H1 (cell line): ENCODE measurements around the gene PLCH2. TPM values are rescaled to one million over a fixed set of nuclear protein-coding genes. Genes with fewer than 3 reads are reported as not detected.

Source experiments
- CTCF ChIA-PET: fragments of 300-600 bp; sonication (Branson Sonifier 250); formaldehyde crosslinking; loops from one replicate; lab custom pipeline; 2021; ENCODE audit not compliant: partially characterized antibody; lab: Charles Lee
- POLR2A ChIA-PET: fragments of 300-600 bp; sonication (Branson Sonifier 250); formaldehyde crosslinking; loops from one replicate; lab custom pipeline; 2021; ENCODE audit warnings: inconsistent platforms; ENCODE audit not compliant: partially characterized antibody; lab: Charles Lee
- DNase-seq, 2 experiments: peaks; one replicate each; pipeline versions ENCODE4 v3.0.0 to v3.0.0-alpha.2; 2010 to 2022; ENCODE audit warnings: low spot score in 2 of 2, low read depth in 1 of 2, mixed read lengths in 1 of 2
- FAIRE-seq: peaks from 2 replicates; lab custom pipeline; 2011; peaks lifted over from hg19 to GRCh38; lab: Jason Lieb, UNC
- H2AFZ ChIP-seq: 2 replicates; pipeline ENCODE4 v1.8.1; 2012; ENCODE audit warnings: low read length, inconsistent platforms
- H2AK5ac ChIP-seq: 2 replicates; pipeline ENCODE4 v1.6.1; 2013; ENCODE audit warnings: low read depth, low read length
- H2BK120ac ChIP-seq: replicated peaks from 2 replicates; pipeline ENCODE3; 2013; ENCODE audit warnings: low read depth, low read length, inconsistent platforms
- H2BK12ac ChIP-seq: 2 replicates; pipeline ENCODE4 v1.6.1; 2013; ENCODE audit warnings: low read depth, low read length
- H2BK15ac ChIP-seq: 2 replicates; pipeline ENCODE4 v1.6.1; 2013; ENCODE audit warnings: low read length
- H2BK20ac ChIP-seq: 2 replicates; pipeline ENCODE4 v1.6.1; 2013; ENCODE audit warnings: low read length
- H2BK5ac ChIP-seq: 2 replicates; pipeline ENCODE4 v1.6.1; 2013; ENCODE audit warnings: low read depth, low read length
- H3K14ac ChIP-seq: 2 replicates; pipeline ENCODE4 v1.6.1; 2013; ENCODE audit warnings: inconsistent platforms; ENCODE audit not compliant: insufficient read length
- H3K18ac ChIP-seq: 2 replicates; pipeline ENCODE4 v1.6.1; 2013; ENCODE audit warnings: low read length; ENCODE audit errors: extremely low read depth
- H3K23ac ChIP-seq: 2 replicates; pipeline ENCODE4 v1.6.1; 2013; ENCODE audit warnings: inconsistent platforms; ENCODE audit not compliant: insufficient read length
- H3K23me2 ChIP-seq: 2 replicates; pipeline ENCODE4 v1.6.1; 2013; ENCODE audit warnings: low read depth, low read length
- H3K27ac ChIP-seq: 2 replicates; pipeline ENCODE4 v1.6.1; 2011; ENCODE audit warnings: low read depth, low read length, inconsistent platforms
- H3K27me3 ChIP-seq, 4 experiments: replicated peaks in 1 of 4; 1 replicate in 1 of 4; 2 replicates in 3 of 4; pipeline versions ENCODE4 v1.6.1 to v1.8.1; 2011 to 2013; ENCODE audit warnings: low read length in 3 of 4, mild to moderate bottlenecking in 3 of 4, inconsistent platforms in 2 of 4, mixed read lengths in 2 of 4, moderate library complexity in 1 of 4; ENCODE audit not compliant: control insufficient read depth in 3 of 4, insufficient read depth in 3 of 4; ENCODE audit errors: extremely low read depth in 1 of 4
- H3K36me3 ChIP-seq, 4 experiments: 2 replicates each; pipeline versions ENCODE4 v1.6.1 to v1.8.1; 2011 to 2013; ENCODE audit warnings: mild to moderate bottlenecking in 4 of 4, low read length in 3 of 4, moderate library complexity in 2 of 4, control low read depth in 1 of 4, inconsistent platforms in 1 of 4; ENCODE audit not compliant: insufficient read depth in 4 of 4, control insufficient read depth in 2 of 4
- H3K4ac ChIP-seq: replicated peaks from 2 replicates; pipeline ENCODE3; 2013; ENCODE audit warnings: low read length, low read depth, mixed read lengths, inconsistent platforms; ENCODE audit not compliant: insufficient read length
- H3K4me1 ChIP-seq, 4 experiments: replicated peaks in 1 of 4; 1 replicate in 1 of 4; 2 replicates in 3 of 4; pipeline versions ENCODE4 v1.6.1 to v1.8.1; 2011 to 2013; ENCODE audit warnings: low read length in 3 of 4, inconsistent platforms in 2 of 4, mixed read lengths in 1 of 4; ENCODE audit not compliant: insufficient read depth in 4 of 4, control insufficient read depth in 3 of 4
- H3K4me2 ChIP-seq, 2 experiments: 2 replicates each; pipeline versions ENCODE4 v1.6.1 to v1.8.1; 2011 to 2013; ENCODE audit warnings: low read depth in 2 of 2, low read length in 2 of 2, control low read depth in 1 of 2, inconsistent platforms in 1 of 2, mild to moderate bottlenecking in 1 of 2; ENCODE audit not compliant: insufficient read depth in 1 of 2
- H3K4me3 ChIP-seq, 4 experiments: fragments of 200-600, 300-600 bp in 1 of 4; sonication (generic), shearing (Covaris generic), sonication (Bioruptor Twin) in 1 of 4; 2 replicates each; pipeline versions ENCODE4 v1.5.1 to v1.8.1; 2011 to 2016; ENCODE audit warnings: low read length in 4 of 4, low read depth in 3 of 4, control low read depth in 2 of 4, inconsistent platforms in 2 of 4, mild to moderate bottlenecking in 2 of 4, mixed read lengths in 1 of 4, moderate library complexity in 1 of 4; ENCODE audit not compliant: insufficient read depth in 2 of 4; ENCODE audit errors: extremely low read depth in 1 of 4
- H3K56ac ChIP-seq: replicated peaks from 2 replicates; pipeline ENCODE3; 2013; ENCODE audit warnings: low read depth, mild to moderate bottlenecking, mixed read lengths, low read length, inconsistent platforms; ENCODE audit not compliant: insufficient read length
- H3K79me1 ChIP-seq: 2 replicates; pipeline ENCODE4 v1.6.1; 2013; ENCODE audit warnings: low read depth, low read length, control low read depth
- H3K79me2 ChIP-seq, 2 experiments: 2 replicates each; pipeline versions ENCODE4 v1.6.1 to v1.8.1; 2012 to 2013; ENCODE audit warnings: low read length in 2 of 2, mild to moderate bottlenecking in 2 of 2, inconsistent platforms in 1 of 2; ENCODE audit not compliant: insufficient read depth in 2 of 2, control insufficient read depth in 1 of 2
- H3K9ac ChIP-seq, 4 experiments: replicated peaks in 1 of 4; 1 replicate in 1 of 4; 2 replicates in 3 of 4; pipeline versions ENCODE4 v1.6.1 to v1.8.1; 2011 to 2013; ENCODE audit warnings: low read depth in 3 of 4, low read length in 3 of 4, control low read depth in 2 of 4, mild to moderate bottlenecking in 2 of 4, moderate library complexity in 2 of 4, inconsistent platforms in 1 of 4; ENCODE audit errors: extremely low read depth in 1 of 4
- H3K9me3 ChIP-seq, 2 experiments: 2 replicates each; pipeline versions ENCODE4 v1.6.1 to v1.8.1; 2012 to 2013; ENCODE audit warnings: mild to moderate bottlenecking in 2 of 2, moderate library complexity in 2 of 2, control low read depth in 1 of 2, inconsistent platforms in 1 of 2, low read depth in 1 of 2, low read length in 1 of 2, mixed read lengths in 1 of 2; ENCODE audit not compliant: insufficient read depth in 2 of 2
- H4K20me1 ChIP-seq, 2 experiments: replicated peaks in 1 of 2; 2 replicates each; pipeline versions ENCODE3 to v1.8.1; 2011 to 2013; ENCODE audit warnings: inconsistent platforms in 2 of 2, low read length in 2 of 2, mild to moderate bottlenecking in 1 of 2; ENCODE audit not compliant: insufficient read depth in 2 of 2, control insufficient read depth in 1 of 2
- H4K5ac ChIP-seq: 2 replicates; pipeline ENCODE4 v1.6.1; 2013; ENCODE audit warnings: low read length, low read depth, mixed read lengths, inconsistent platforms; ENCODE audit not compliant: insufficient read length
- H4K8ac ChIP-seq: 2 replicates; pipeline ENCODE4 v1.8.0; 2013; ENCODE audit warnings: mild to moderate bottlenecking, moderate library complexity, low read length, inconsistent platforms; ENCODE audit not compliant: insufficient read depth; ENCODE audit errors: extremely low read depth
- H4K91ac ChIP-seq: replicated peaks from 2 replicates; pipeline ENCODE3; 2013; ENCODE audit warnings: low read length, mixed read lengths, inconsistent platforms; ENCODE audit not compliant: insufficient read length
- BCL11A ChIP-seq, 2 experiments: IDR thresholded peaks; one replicate each; pipeline ENCODE4 v1.6.1; 2011; ENCODE audit warnings: low read depth in 2 of 2, low read length in 2 of 2, mild to moderate bottlenecking in 2 of 2
- CBX5 ChIP-seq: fragments of 300-800, 300-1000 bp; sonication (generic); IDR thresholded peaks from 2 replicates; pipeline ENCODE4 v1.7.1; 2016; ENCODE audit warnings: antibody characterized with exemption, low read length, low read depth
- CHD2 ChIP-seq: IDR thresholded peaks from 2 replicates; pipeline ENCODE4 v1.6.1; 2012; ENCODE audit warnings: low read length, improper control_type of control experiment
- CTCF ChIP-seq, 3 experiments: IDR thresholded peaks; 1 replicate in 2 of 3; 2 replicates in 1 of 3; pipeline versions ENCODE4 v1.5.1 to v1.6.1; 2011; ENCODE audit warnings: low read length in 3 of 3, mild to moderate bottlenecking in 3 of 3, inconsistent platforms in 2 of 3, low read depth in 1 of 3, moderate library complexity in 1 of 3; ENCODE audit not compliant: insufficient read depth in 1 of 3; ENCODE audit errors: control extremely low read depth in 1 of 3
- EZH2 ChIP-seq: fragments of 200-600 bp; sonication (generic); IDR thresholded peaks from 2 replicates; pipeline ENCODE4 v1.7.1; 2012; ENCODE audit warnings: low read depth, mild to moderate bottlenecking, moderate library complexity, low read length, inconsistent platforms; ENCODE audit not compliant: severe bottlenecking
- MAFK ChIP-seq: IDR thresholded peaks from 2 replicates; pipeline ENCODE4 v1.6.1; 2012; ENCODE audit warnings: low read depth, mild to moderate bottlenecking, improper control_type of control experiment, low read length
- MAX ChIP-seq: IDR thresholded peaks from 2 replicates; pipeline ENCODE4 v1.6.1; 2012; ENCODE audit warnings: inconsistent platforms
- RAD21 ChIP-seq, 2 experiments: IDR thresholded peaks in 1 of 2; conservative IDR thresholded peaks in 1 of 2; 2 replicates each; pipeline ENCODE4 v1.6.1; 2011; ENCODE audit warnings: low read depth in 2 of 2, low read length in 2 of 2, improper control_type of control experiment in 1 of 2, inconsistent platforms in 1 of 2, mild to moderate bottlenecking in 1 of 2, moderate library complexity in 1 of 2
- RFX5 ChIP-seq: IDR thresholded peaks from 2 replicates; pipeline ENCODE4 v1.6.1; 2011; ENCODE audit warnings: low read depth, low read length, improper control_type of control experiment, borderline replicate concordance
- SP4 ChIP-seq: IDR thresholded peaks from 2 replicates; pipeline ENCODE4 v1.6.1; 2012; ENCODE audit warnings: low read length, inconsistent platforms
- WGBS, 2 experiments: shearing (Covaris generic) in 1 of 2; methylation state at CpG; one replicate each; pipeline versions ENCODE4 v1.1.6 to v1.1.7; 2013 to 2015; ENCODE audit warnings: low lambda C conversion rate in 2 of 2, mixed read lengths in 2 of 2, inconsistent platforms in 1 of 2, low coverage in 1 of 2, missing lambda C conversion rate in 1 of 2; ENCODE audit not compliant: insufficient replicate concordance in 2 of 2, insufficient coverage in 1 of 2, insufficient read length in 1 of 2; ENCODE audit errors: extremely low coverage in 1 of 2, missing lambda C conversion rate in 1 of 2; 5-methylcytosine and 5-hydroxymethylcytosine counted together
- polyA plus RNA-seq, 7 experiments: library from polyadenylated mRNA; depleted of rRNA in 3 of 7; stranded (reverse) in 5 of 7; unstranded in 2 of 7; fragments of >200 nt in 5 of 7; fragments of 200-250 nt in 2 of 7; gene quantifications; 1 replicate in 5 of 7; 2 replicates in 1 of 7; 4 replicates in 1 of 7; pipeline versions ENCODE4 v1.2.1 to v1.2.3, GENCODE V29; 2011 to 2013; ENCODE audit warnings: missing spikeins in 2 of 7, mixed read lengths in 2 of 7
- total RNA-seq: library from RNA; stranded (reverse); fragmentation: NEBNext Ultra II Directional; extraction: Animal tissue kit (Norgen Biotek cat#: 25700); gene quantifications from 2 replicates; pipeline ENCODE4 v1.2.1, GENCODE V29; 2021

PLCH2 gene
- total and polyA plus RNA-seq, 2 of the 8 experiments (the other 6 are each of a cell fraction or from before 2014, with no cell fraction given): 0.14 to 0.19 TPM

- peak overlapping the region; percentile 56; the same call in 1 of the 2 replicates for H2BK5ac ChIP-seq
- no peak overlapping the region for H3K4ac ChIP-seq
- H3K9me3 ChIP-seq: no peaks in the 10 kb centered on the region
- no peak overlapping the region for H3K23ac ChIP-seq
- FAIRE-seq: no peak
- no peak overlapping the region for H2BK15ac ChIP-seq
- peaks cover 2 to 10% (median 6%) of the 10 kb centered on the region in 4 experiments; a peak in 6 of 7 replicates for H3K27me3 ChIP-seq
- no peak overlapping the region for H4K5ac ChIP-seq
- 85% methylated on average over 15 of the region's 15 CpGs; no CpG with 5 or more reads in 1 of the 2 experiments for WGBS, 2 experiments
- H3K79me1 ChIP-seq: no peaks in the 10 kb centered on the region
- 0 out of 2 replicates have a peak overlapping the region, but pooled peaks have one; percentile 23 for H2BK12ac ChIP-seq
- no peak overlapping the region for H2BK20ac ChIP-seq
- H3K23me2 ChIP-seq: no peaks in the 10 kb centered on the region
- no peak overlapping the region for H2AFZ ChIP-seq
- no peak overlapping the region for H3K4me3 ChIP-seq
- H3K36me3 ChIP-seq: no peaks in the 10 kb centered on the region
- no peaks in the 10 kb centered on the region for H4K20me1 ChIP-seq
- no peak overlapping the region for H3K4me2 ChIP-seq
- POLR2A ChIA-PET: no interaction called here
- no peak overlapping the region for H2BK120ac ChIP-seq
- H3K27ac ChIP-seq: no peak overlapping the region
- H3K18ac ChIP-seq: no peak overlapping the region; the same call in 1 of the 2 replicates
- no peak overlapping the region; the same call in 1 of the 2 replicates for H4K8ac ChIP-seq
- CTCF ChIA-PET: no interaction called here
- no peak overlapping the region for H3K56ac ChIP-seq
- no peak overlapping the region for H3K14ac ChIP-seq
- no peak overlapping the region for H3K9ac ChIP-seq
- no peak for DNase-seq
- H3K79me2 ChIP-seq: no peaks in the 10 kb centered on the region
- no peaks in the 10 kb centered on the region for H3K4me1 ChIP-seq
- no peak overlapping the region for H4K91ac ChIP-seq
- H2AK5ac ChIP-seq: no peak overlapping the region
- TF ChIP-seq CHD2: no peak
- TF ChIP-seq EZH2: no peak
- no peak for TF ChIP-seq CBX5
- TF ChIP-seq CTCF (IDR thresholded peaks at IDR 0.05; ENCODE audit: control extremely low read depth in 1 of 3, insufficient read depth in 1 of 3, low read depth in 1 of 3, low read length in 3 of 3): no peak
- no peak for TF ChIP-seq BCL11A (IDR thresholded peaks at IDR 0.05; ENCODE audit: low read depth in 2 of 2, low read length in 2 of 2)
- TF ChIP-seq MAFK: no peak
- TF ChIP-seq MAX: no peak
- no peak for TF ChIP-seq RFX5
- no peak for TF ChIP-seq RAD21 (IDR thresholded peaks at IDR 0.05 in 1 of 2, conservative IDR thresholded peaks at IDR 0.05 in 1 of 2; ENCODE audit: low read depth in 2 of 2, low read length in 2 of 2)
- TF ChIP-seq SP4: no peak
Measured at GRCh38 chr1:2437617-2438016, 38.5 kb upstream of the PLCH2 start.
